Measurements from ENCODE around the gene CA10.

CA10 gene

GRCh38 chr17:52181782-52182181 is 23.3 kb upstream of the CA10 start:
- ATAC-seq = no peak
- no peak for TF ChIP-seq ESRRG (CRISPR knock-in tag; IDR thresholded peaks at IDR 0.05)
- no peak for TF ChIP-seq GLIS3 (CRISPR knock-in tag; IDR thresholded peaks at IDR 0.05)
- no peak for TF ChIP-seq ZFP30 (CRISPR knock-in tag; IDR thresholded peaks at IDR 0.05)
- TF ChIP-seq ZNF565 (CRISPR knock-in tag; conservative IDR thresholded peaks at IDR 0.05; ENCODE audit: low read depth) = no peak
- no peak for TF ChIP-seq SNAI2 (CRISPR knock-in tag; IDR thresholded peaks at IDR 0.05)
- no peak for TF ChIP-seq POU6F1 (CRISPR knock-in tag; IDR thresholded peaks at IDR 0.05; ENCODE audit: borderline replicate concordance, low read depth)
- TF ChIP-seq ZNF70 (CRISPR knock-in tag; IDR thresholded peaks at IDR 0.05) = no peak
- TF ChIP-seq ARNTL (CRISPR knock-in tag; IDR thresholded peaks at IDR 0.05; ENCODE audit: borderline replicate concordance, low read depth) = no peak
- TF ChIP-seq ZNF8 (CRISPR knock-in tag; IDR thresholded peaks at IDR 0.05) = no peak
- TF ChIP-seq TSHZ2 (CRISPR knock-in tag; IDR thresholded peaks at IDR 0.05) = no peak
- TF ChIP-seq PPARA (CRISPR knock-in tag; IDR thresholded peaks at IDR 0.05; ENCODE audit: borderline replicate concordance) = no peak
- TF ChIP-seq BACH2 (CRISPR knock-in tag; IDR thresholded peaks at IDR 0.05; ENCODE audit: borderline replicate concordance) = no peak
- no peak for TF ChIP-seq OSR1 (CRISPR knock-in tag; IDR thresholded peaks at IDR 0.05)

GRCh38 chr17:52178012-52178411 is 19.5 kb upstream of the CA10 start:
- no peak for ATAC-seq

GRCh38 chr17:52170963-52171572 is 12.6 kb upstream of the CA10 start:
- no peak for ATAC-seq
- TF ChIP-seq ZNF565 (CRISPR knock-in tag; conservative IDR thresholded peaks at IDR 0.05; ENCODE audit: low read depth) (no peak), POU6F1 (CRISPR knock-in tag; IDR thresholded peaks at IDR 0.05; ENCODE audit: borderline replicate concordance, low read depth) (no peak), PATZ1 (CRISPR knock-in tag; IDR thresholded peaks at IDR 0.05; ENCODE audit: borderline replicate concordance) (no peak), ZC3H10 (CRISPR knock-in tag; IDR thresholded peaks at IDR 0.05) (no peak), TSHZ2 (CRISPR knock-in tag; IDR thresholded peaks at IDR 0.05) (no peak), RARB (CRISPR knock-in tag; IDR thresholded peaks at IDR 0.05) (no peak), ZFP30 (CRISPR knock-in tag; IDR thresholded peaks at IDR 0.05) (no peak), ZNF70 (CRISPR knock-in tag; IDR thresholded peaks at IDR 0.05) (no peak), GLIS3 (CRISPR knock-in tag; IDR thresholded peaks at IDR 0.05) (no peak), ARNTL (CRISPR knock-in tag; IDR thresholded peaks at IDR 0.05; ENCODE audit: borderline replicate concordance, low read depth) (no peak), TOX (CRISPR knock-in tag; IDR thresholded peaks at IDR 0.05; ENCODE audit: borderline replicate concordance) (no peak), ISL1 (CRISPR knock-in tag; IDR thresholded peaks at IDR 0.05) (no peak), TCF4 (CRISPR knock-in tag; IDR thresholded peaks at IDR 0.05; ENCODE audit: borderline replicate concordance) (no peak)

More at GRCh38 chr17:52178012-52178411, 19.5 kb upstream of the CA10 start:
- TF ChIP-seq POU6F1 (CRISPR knock-in tag; IDR thresholded peaks at IDR 0.05; ENCODE audit: borderline replicate concordance, low read depth) (no peak), PPARA (CRISPR knock-in tag; IDR thresholded peaks at IDR 0.05; ENCODE audit: borderline replicate concordance) (no peak), RARB (CRISPR knock-in tag; IDR thresholded peaks at IDR 0.05) (no peak), TOX (CRISPR knock-in tag; IDR thresholded peaks at IDR 0.05; ENCODE audit: borderline replicate concordance) (no peak), GLIS3 (CRISPR knock-in tag; IDR thresholded peaks at IDR 0.05) (no peak), ZC3H10 (CRISPR knock-in tag; IDR thresholded peaks at IDR 0.05) (no peak), OSR1 (CRISPR knock-in tag; IDR thresholded peaks at IDR 0.05) (no peak), SNAI2 (CRISPR knock-in tag; IDR thresholded peaks at IDR 0.05) (no peak), CSDC2 (CRISPR knock-in tag; IDR thresholded peaks at IDR 0.05) (no peak), ARNTL (CRISPR knock-in tag; IDR thresholded peaks at IDR 0.05; ENCODE audit: borderline replicate concordance, low read depth) (no peak)
